Body of pancreas (tissue), 4 donors: ENCODE results near the gene FPR1.

Experiments used
- CTCF ChIP-seq, 7 experiments: fragments of 450-650 bp in 4 of 7; fragments of 200-600 bp in 3 of 7; sonication (generic) in 3 of 7; IDR thresholded peaks; one replicate each; pipeline ENCODE4 v1.5.1; 2016 to 2019; ENCODE audit warnings: antibody characterized with exemption in 7 of 7
- POLR2A ChIP-seq, 3 donors: fragments of 450-650 bp; IDR thresholded peaks; one replicate each; pipeline ENCODE4 v1.6.1; 2016; ENCODE audit warnings: antibody characterized with exemption in 3 of 3, mild to moderate bottlenecking in 2 of 3

- no peak for TF ChIP-seq CTCF (IDR thresholded peaks at IDR 0.05)
- no peak for TF ChIP-seq POLR2A (IDR thresholded peaks at IDR 0.05)
Measured at GRCh38 chr19:51733742-51734522, 17.7 kb downstream of the FPR1 start.
